Activated B cell treated with CpG ODN at 0.5 μM for 24 hours (primary cell): ENCODE measurements around the gene WFDC2. TPM values are rescaled to one million over a fixed set of nuclear protein-coding genes. Genes with fewer than 3 reads are reported as not detected.

Experiments
- ATAC-seq: fragments of 200-7000 bp; cut with Tn5 transposase; one replicate; pipeline ENCODE4 v1.10.0; 2021; ENCODE audit warnings: low read depth, mild to moderate bottlenecking, moderate library complexity
- CTCF ChIA-PET: fragments of 350-600 bp; sonication (Branson Sonifier 250); formaldehyde crosslinking; loops from one replicate; lab custom pipeline; 2021; ENCODE audit warnings: antibody characterized with exemption; lab: Charles Lee
- POLR2A ChIA-PET: fragments of 350-600 bp; sonication (Branson Sonifier 250); formaldehyde crosslinking; loops from one replicate; lab custom pipeline; 2021; ENCODE audit warnings: antibody characterized with exemption; lab: Charles Lee
- DNase-seq: peaks from one replicate; pipeline ENCODE4 v3.0.0; 2022
- H3K27ac Mint-ChIP-seq: one replicate; pipeline ENCODE4 v1.8.0; 2020; ENCODE audit warnings: mixed read lengths
- H3K27me3 Mint-ChIP-seq: one replicate; pipeline ENCODE4 v1.8.0; 2021; ENCODE audit warnings: mixed read lengths
- H3K36me3 Mint-ChIP-seq: one replicate; pipeline ENCODE4 v1.8.0; 2021; ENCODE audit warnings: low read depth, mixed read lengths
- H3K4me1 Mint-ChIP-seq: one replicate; pipeline ENCODE4 v1.8.0; 2021; ENCODE audit warnings: mixed read lengths
- H3K4me3 Mint-ChIP-seq: one replicate; pipeline ENCODE4 v1.8.0; 2020; ENCODE audit warnings: mild to moderate bottlenecking, mixed read lengths
- H3K9me3 Mint-ChIP-seq: one replicate; pipeline ENCODE4 v1.8.0; 2020; ENCODE audit warnings: mixed read lengths
- CTCF ChIP-seq: fragments of 200-600 bp; IDR thresholded peaks from one replicate; pipeline ENCODE4 v1.8.0; 2022; ENCODE audit warnings: antibody characterized with exemption, mild to moderate bottlenecking
- intact Hi-C: fragments of 100-400 bp; cut with micrococcal nuclease; formaldehyde crosslinking; loops from one replicate; pipeline ENCODE4 v1.15.1; 2024
- total RNA-seq: library from RNA; stranded (reverse); gene quantifications from 2 replicates; pipeline ENCODE4 v1.2.3, GENCODE V29; 2022

The WFDC2 gene
- total RNA-seq, 1 donor from 2014 or later, result 0.71 TPM

DNA sequence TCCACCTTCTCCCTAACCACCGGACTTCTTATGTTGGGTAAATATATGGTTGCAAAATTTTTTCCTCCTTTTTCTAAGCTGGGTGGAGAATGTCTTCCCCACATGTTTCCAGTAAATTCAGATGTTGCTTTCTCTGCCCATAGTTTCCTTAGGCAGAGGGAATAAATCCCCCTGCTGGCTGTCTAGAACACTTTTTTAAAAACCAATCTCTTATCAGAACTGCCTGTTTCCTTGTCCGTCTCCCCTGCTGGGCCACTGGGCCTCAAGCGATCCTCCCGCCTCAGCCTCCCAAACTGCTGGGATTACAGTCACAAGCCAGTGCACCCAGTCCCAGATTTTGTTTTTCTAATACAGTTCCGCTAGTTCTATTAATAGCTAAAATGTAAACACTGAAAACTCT is 9.9 kb upstream of the WFDC2 start:
- TF ChIP-seq CTCF, result no peak
- no peak for DNase-seq
- Mint-ChIP-seq H3K36me3 (no peaks in the 10 kb centered on the region), H3K27me3 (no peaks in the 10 kb centered on the region), H3K4me3 (no peak overlapping the region), H3K4me1 (no peaks in the 10 kb centered on the region), H3K27ac (no peak overlapping the region), H3K9me3 (no peaks in the 10 kb centered on the region)
- intact Hi-C loops, result no loop called here
- CTCF ChIA-PET, result interaction anchor here (1.4 to 1.8 kb wide), 2 partner anchors 10 to 136 kb away, joined by 3 to 4 read pairs; no protein-coding TSS in a partner anchor
- POLR2A ChIA-PET, result no interaction called here
- ATAC-seq, result no peak

DNA sequence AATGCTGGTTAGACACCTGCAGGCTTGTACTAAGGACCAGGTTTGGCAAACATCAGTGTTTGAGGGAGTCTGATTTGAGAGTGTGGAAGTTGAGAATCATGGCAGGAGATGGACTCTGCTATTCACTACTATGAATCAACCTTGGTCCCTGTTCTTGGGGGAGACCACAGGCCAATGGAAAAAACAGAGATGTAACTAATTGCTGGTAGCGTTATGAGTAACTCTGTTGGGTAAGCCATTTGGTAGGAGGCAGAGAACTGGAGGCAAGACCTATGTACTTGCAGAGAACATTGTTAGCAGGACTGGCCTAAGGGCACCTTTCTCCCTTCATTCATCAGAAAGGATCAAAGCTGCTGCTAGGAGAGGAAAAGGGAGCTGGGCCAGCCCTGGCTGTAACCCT is 8.3 kb upstream of the WFDC2 start:
- Mint-ChIP-seq H3K27ac (no peak overlapping the region), H3K4me1 (no peaks in the 10 kb centered on the region), H3K36me3 (no peaks in the 10 kb centered on the region), H3K9me3 (no peaks in the 10 kb centered on the region), H3K27me3 (peaks cover 3% of the 10 kb centered on the region), H3K4me3 (no peak overlapping the region)
- no peak for ATAC-seq
- ChIA-PET POLR2A (no interaction called here), CTCF (interaction anchor here (1.8 kb wide), 1 partner anchor 11 kb away, joined by 4 read pairs; no protein-coding TSS in a partner anchor)
- DNase-seq, result no peak
- intact Hi-C loops, result no loop called here
- no peak for TF ChIP-seq CTCF

GRCh38 chr20:45462711-45463509 is 6.6 kb upstream of the WFDC2 start:
- no peak for TF ChIP-seq CTCF
- intact Hi-C loops, result no loop called here
- ChIA-PET CTCF (no interaction called here), POLR2A (interaction anchor here (0.6 kb wide), 1 partner anchor 89 kb away, joined by 3 read pairs; no protein-coding TSS in a partner anchor)
- Mint-ChIP-seq H3K9me3 (no peaks in the 10 kb centered on the region), H3K4me3 (no peak overlapping the region), H3K27me3 (peaks cover 10% of the 10 kb centered on the region), H3K27ac (no peak overlapping the region), H3K36me3 (no peaks in the 10 kb centered on the region), H3K4me1 (no peaks in the 10 kb centered on the region)
- ATAC-seq (no peak), DNase-seq (no peak)

DNA sequence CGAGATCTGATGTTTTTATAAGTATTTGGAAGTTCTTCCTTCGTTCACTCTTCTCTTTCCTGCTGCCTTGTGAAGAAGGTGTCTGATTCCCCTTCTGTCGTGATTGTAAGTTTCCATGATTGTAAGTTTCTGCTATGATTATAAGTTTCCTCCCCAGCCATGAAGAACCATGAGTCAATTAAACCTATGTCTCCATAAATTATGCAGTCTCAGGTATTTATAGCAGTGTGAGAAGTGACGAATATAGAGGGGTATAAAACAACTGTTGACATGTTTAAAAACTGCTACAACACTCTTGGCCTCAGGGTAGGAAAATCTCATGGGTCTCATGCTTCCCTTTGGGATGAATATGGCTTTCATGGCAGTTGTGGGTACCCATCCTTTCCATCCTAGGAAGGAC is 5.8 kb upstream of the WFDC2 start:
- no peak for DNase-seq
- POLR2A ChIA-PET, result no interaction called here
- Mint-ChIP-seq H3K27ac (no peak overlapping the region), H3K9me3 (no peaks in the 10 kb centered on the region), H3K4me1 (no peaks in the 10 kb centered on the region), H3K4me3 (no peak overlapping the region), H3K27me3 (peaks cover 18% of the 10 kb centered on the region), H3K36me3 (no peaks in the 10 kb centered on the region)
- CTCF ChIA-PET, result interaction anchor here (1.2 kb wide), 1 partner anchor 170 kb away, joined by 3 read pairs; no protein-coding TSS in a partner anchor
- intact Hi-C loops, result no loop called here
- no peak for ATAC-seq
- TF ChIP-seq CTCF, result no peak

DNA sequence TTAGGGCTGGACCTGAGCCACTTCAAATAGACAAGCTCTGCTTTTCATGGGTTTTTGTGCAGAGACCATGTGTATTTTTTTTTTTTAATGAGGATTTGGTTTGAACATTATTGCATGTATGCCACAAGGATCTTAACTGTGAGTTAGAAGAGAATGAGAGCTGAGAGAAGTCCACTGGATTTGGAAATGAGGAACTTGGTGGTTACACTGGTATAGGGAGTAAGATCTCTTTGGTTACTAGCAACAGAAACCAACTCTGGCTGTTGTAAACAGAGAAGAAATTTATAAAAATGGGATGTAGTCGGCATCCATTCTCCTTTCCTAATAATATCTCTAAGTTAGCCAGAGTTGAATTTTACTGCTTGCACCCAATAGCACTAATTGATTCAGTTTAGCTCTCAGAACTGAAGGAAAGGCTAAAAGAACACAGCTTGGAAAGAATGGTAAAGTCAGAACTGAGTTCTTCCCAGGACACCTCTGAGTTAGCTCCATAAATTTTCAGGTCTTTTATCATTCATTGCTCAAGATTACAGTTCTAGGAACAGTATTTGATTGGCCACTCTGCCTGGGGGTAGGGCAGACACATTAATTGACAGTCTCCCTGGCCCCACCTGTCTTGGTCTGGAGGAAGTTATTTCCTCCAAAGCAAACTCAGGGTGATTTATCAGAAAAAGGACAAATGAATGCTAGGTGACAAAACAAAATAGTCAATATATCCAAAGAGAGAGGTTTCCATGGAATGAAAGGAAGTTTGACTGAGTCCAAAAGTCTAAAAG is 3.9 kb upstream of the WFDC2 start:
- intact Hi-C loops, result no loop called here
- CTCF ChIA-PET, result interaction anchor here (0.8 to 1.8 kb wide), 5 partner anchors 15 to 386 kb away, joined by 3 to 4 read pairs (median 3); partner anchors contain the start of gene SYS1
- Mint-ChIP-seq H3K36me3 (no peaks in the 10 kb centered on the region), H3K9me3 (no peaks in the 10 kb centered on the region), H3K27me3 (peaks cover 28% of the 10 kb centered on the region), H3K27ac (no peak overlapping the region), H3K4me3 (no peak overlapping the region), H3K4me1 (peaks cover 9% of the 10 kb centered on the region)
- TF ChIP-seq CTCF, result no peak
- ATAC-seq (no peak), DNase-seq (no peak)
- POLR2A ChIA-PET, result no interaction called here
